Activated CD8-positive, alpha-beta T cell treated with anti-CD3 and anti-CD28 coated beads for 36 hours (primary cell): ENCODE measurements around the gene MED9. TPM values are rescaled to one million over a fixed set of nuclear protein-coding genes. Genes with fewer than 3 reads are reported as not detected.

Experiments used
- ATAC-seq: fragments of 200-7000 bp; cut with Tn5 transposase; one replicate; pipeline ENCODE4 v1.10.0; 2021; ENCODE audit warnings: mild to moderate bottlenecking, moderate library complexity
- CTCF ChIA-PET: fragments of 350-600 bp; sonication (Branson Sonifier 250); formaldehyde crosslinking; loops from one replicate; lab custom pipeline; 2021; ENCODE audit warnings: antibody characterized with exemption; lab: Charles Lee
- POLR2A ChIA-PET: fragments of 350-600 bp; sonication (Branson Sonifier 250); formaldehyde crosslinking; loops from one replicate; lab custom pipeline; 2021; ENCODE audit warnings: antibody characterized with exemption; lab: Charles Lee
- DNase-seq: peaks from one replicate; pipeline ENCODE4 v3.0.0-alpha.2; 2020
- H3K27ac Mint-ChIP-seq: one replicate; pipeline ENCODE4 v1.8.0; 2021; ENCODE audit warnings: mild to moderate bottlenecking, mixed read lengths
- H3K27me3 Mint-ChIP-seq: one replicate; pipeline ENCODE4 v1.8.0; 2021; ENCODE audit warnings: mixed read lengths
- H3K36me3 Mint-ChIP-seq: one replicate; pipeline ENCODE4 v1.8.0; 2021; ENCODE audit warnings: low read depth, mixed read lengths
- H3K4me1 Mint-ChIP-seq: one replicate; pipeline ENCODE4 v1.8.0; 2021; ENCODE audit warnings: low read depth, mixed read lengths
- H3K4me3 Mint-ChIP-seq: one replicate; pipeline ENCODE4 v1.8.0; 2021; ENCODE audit warnings: mild to moderate bottlenecking, moderate library complexity, mixed read lengths
- H3K9me3 Mint-ChIP-seq: one replicate; pipeline ENCODE4 v1.8.0; 2021; ENCODE audit warnings: mixed read lengths
- CTCF ChIP-seq: fragments of 200-600 bp; IDR thresholded peaks from one replicate; pipeline ENCODE4 v1.8.0; 2022; ENCODE audit warnings: antibody characterized with exemption, mild to moderate bottlenecking
- intact Hi-C: fragments of 100-400 bp; cut with micrococcal nuclease; formaldehyde crosslinking; loops from one replicate; pipeline ENCODE4 v1.10.0; 2022
- total RNA-seq, 2 experiments: library from RNA; stranded (reverse); gene quantifications; one replicate each; pipeline ENCODE4 v1.2.3, GENCODE V29; 2021

Gene MED9
- total RNA-seq, 2 experiments from 2014 or later = 14.2 to 14.7 TPM

GRCh38 chr17:17472333-17472920, 4.4 kb upstream of the MED9 start:
- intact Hi-C loops = no loop called here
- ATAC-seq = no peak

GRCh38 chr17:17474341-17474740, 2.5 kb upstream of the MED9 start:
- Mint-ChIP-seq H3K36me3 (peaks cover 10% of the 10 kb centered on the region), H3K27ac (no peak overlapping the region), H3K4me1 (peaks cover 29% of the 10 kb centered on the region), H3K9me3 (no peaks in the 10 kb centered on the region), H3K4me3 (no peak overlapping the region), H3K27me3 (peaks cover 2% of the 10 kb centered on the region)
- ChIA-PET POLR2A (no interaction called here), CTCF (interaction anchor here (2.5 kb wide), 1 partner anchor 22 kb away, joined by 11 read pairs; the partner anchor contains the start of gene RASD1)
- TF ChIP-seq CTCF = no peak
- no peak for ATAC-seq
- DNase-seq = no peak
- intact Hi-C loops = no loop called here

More at GRCh38 chr17:17472333-17472920, 4.4 kb upstream of the MED9 start:
- peaks cover 2% of the 10 kb centered on the region for H3K27me3 Mint-ChIP-seq
- CTCF ChIA-PET = interaction anchor here (0.8 to 2.5 kb wide), 5 partner anchors 16 to 170 kb away, joined by 3 to 11 read pairs (median 5); partner anchors contain the start of gene RASD1
- no peak overlapping the region for H3K27ac Mint-ChIP-seq
- peaks cover 14% of the 10 kb centered on the region for H3K4me1 Mint-ChIP-seq
- TF ChIP-seq CTCF = no peak
- no peaks in the 10 kb centered on the region for H3K9me3 Mint-ChIP-seq
- no peak overlapping the region for H3K4me3 Mint-ChIP-seq
- no peak for DNase-seq
- H3K36me3 Mint-ChIP-seq = peaks cover under 1% of the 10 kb centered on the region
- POLR2A ChIA-PET = no interaction called here

GRCh38 chr17:17479209-17479608, 2.4 kb downstream of the MED9 start:
- TF ChIP-seq CTCF = no peak
- DNase-seq (no peak), ATAC-seq (no peak)
- CTCF ChIA-PET = no interaction called here
- Mint-ChIP-seq H3K4me3 (peak overlapping the region; percentile 7), H3K27me3 (no peaks in the 10 kb centered on the region), H3K27ac (no peak overlapping the region), H3K4me1 (peaks cover 63% of the 10 kb centered on the region), H3K9me3 (no peaks in the 10 kb centered on the region), H3K36me3 (peaks cover 21% of the 10 kb centered on the region)
- POLR2A ChIA-PET = no interaction called here
- intact Hi-C loops = no loop called here

- Mint-ChIP-seq H3K4me3 (no peak overlapping the region), H3K27me3 (no peaks in the 10 kb centered on the region), H3K4me1 (peaks cover 74% of the 10 kb centered on the region), H3K9me3 (no peaks in the 10 kb centered on the region), H3K36me3 (peaks cover 30% of the 10 kb centered on the region), H3K27ac (peak overlapping the region; percentile 75)
- ChIA-PET POLR2A (no interaction called here), CTCF (interaction anchor here (1.1 to 1.6 kb wide), 2 partner anchors 13 to 16 kb away, joined by 5 read pairs; partner anchors contain the start of gene RASD1)
- intact Hi-C loops = no loop called here
- ATAC-seq (no peak), DNase-seq (no peak)
- TF ChIP-seq CTCF = no peak
Observed at GRCh38 chr17:17480593-17481148, 3.9 kb downstream of the MED9 start.

GRCh38 chr17:17481860-17482259, 5.1 kb downstream of the MED9 start:
- Mint-ChIP-seq H3K9me3 (no peaks in the 10 kb centered on the region), H3K27ac (no peak overlapping the region), H3K27me3 (no peaks in the 10 kb centered on the region), H3K4me1 (peaks cover 74% of the 10 kb centered on the region), H3K36me3 (peaks cover 37% of the 10 kb centered on the region), H3K4me3 (no peak overlapping the region)
- intact Hi-C loops = no loop called here
- no peak for DNase-seq
- no peak for ATAC-seq
- TF ChIP-seq CTCF = no peak
- POLR2A ChIA-PET = no interaction called here
- CTCF ChIA-PET = no interaction called here
